NCI-H446 (cell line): Measurements from ENCODE around the gene NUP50.

Experiments
- DNase-seq, 2 experiments: peaks; one replicate each; lab custom pipeline; 2025; lab: John Stamatoyannopoulos, UW

Gene NUP50

DNA sequence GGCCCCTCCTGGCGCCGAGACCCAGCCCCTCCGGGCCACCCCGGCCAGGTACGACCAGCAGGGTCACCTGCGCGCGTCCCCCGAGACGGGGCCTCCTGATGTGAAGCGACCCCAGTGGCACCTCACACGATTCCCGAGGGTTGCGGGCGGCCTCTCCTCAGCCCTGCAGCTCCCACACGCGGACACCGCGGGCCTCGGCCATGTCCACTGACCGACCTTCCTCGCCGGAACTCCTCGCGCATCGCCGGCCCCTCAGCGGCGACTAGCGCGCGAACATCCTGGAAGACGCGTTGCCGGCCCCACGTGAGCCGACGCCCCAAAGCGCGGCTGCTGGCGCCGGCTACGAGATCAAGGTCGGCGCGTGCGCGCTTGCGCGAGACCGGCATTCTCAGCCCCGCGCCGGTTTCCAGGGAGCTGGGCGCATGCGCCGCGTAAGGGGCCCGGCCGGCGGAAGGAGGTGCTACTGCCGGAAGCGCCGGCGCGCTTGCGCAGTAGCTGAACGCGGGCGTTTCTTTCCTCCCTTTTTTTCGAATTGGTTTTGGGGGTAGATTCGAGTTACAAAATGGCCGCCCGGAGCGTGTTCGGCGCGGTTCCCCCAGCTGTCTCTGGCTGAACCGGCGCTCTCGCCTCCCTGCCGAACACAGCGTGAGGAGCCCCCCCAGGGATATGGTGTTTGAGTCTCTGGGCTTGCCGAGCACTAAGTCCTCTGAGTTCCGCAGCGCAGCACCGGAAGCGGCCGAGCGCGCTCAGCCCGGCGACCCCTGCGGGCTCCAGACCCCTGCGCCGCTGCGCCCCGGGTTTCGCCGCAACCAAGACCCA, at the start of gene NUP50:
Gene NUP50 (plus strand): TSS at position 475 of the 819 bp plus-strand sequence. CDS start 4,253 bp downstream, outside the sequence.
- peak; percentile 95 to 97 for DNase-seq

GRCh38 chr22:45120440-45120839, 43.3 kb upstream of the NUP50 start:
- DNase-seq, result no peak

GRCh38 chr22:45120931-45121330, 42.8 kb upstream of the NUP50 start:
- DNase-seq, result no peak

- DNase-seq, result no peak
Measured at GRCh38 chr22:45124176-45124847, 39.4 kb upstream of the NUP50 start.

DNA sequence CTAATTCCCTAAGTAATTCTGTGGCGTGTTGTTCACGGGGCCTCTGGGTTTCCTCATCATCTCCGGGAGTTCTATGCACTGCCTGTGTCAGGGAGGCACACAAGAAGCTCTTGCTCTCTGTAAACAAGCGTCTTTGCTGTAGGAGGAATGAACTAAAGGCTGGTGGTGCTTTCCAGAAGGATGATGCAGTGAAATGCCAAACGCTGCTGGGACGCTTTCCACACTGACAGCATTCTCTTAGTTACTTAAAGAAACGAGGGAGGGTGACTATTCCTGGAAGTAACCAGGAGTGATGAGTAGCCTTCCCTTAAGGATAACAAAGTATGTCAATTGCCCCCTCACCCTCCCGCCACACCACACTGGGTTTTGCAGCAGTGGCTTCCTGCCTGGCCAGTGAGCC, 38.5 kb upstream of the NUP50 start:
- DNase-seq, result no peak

DNA sequence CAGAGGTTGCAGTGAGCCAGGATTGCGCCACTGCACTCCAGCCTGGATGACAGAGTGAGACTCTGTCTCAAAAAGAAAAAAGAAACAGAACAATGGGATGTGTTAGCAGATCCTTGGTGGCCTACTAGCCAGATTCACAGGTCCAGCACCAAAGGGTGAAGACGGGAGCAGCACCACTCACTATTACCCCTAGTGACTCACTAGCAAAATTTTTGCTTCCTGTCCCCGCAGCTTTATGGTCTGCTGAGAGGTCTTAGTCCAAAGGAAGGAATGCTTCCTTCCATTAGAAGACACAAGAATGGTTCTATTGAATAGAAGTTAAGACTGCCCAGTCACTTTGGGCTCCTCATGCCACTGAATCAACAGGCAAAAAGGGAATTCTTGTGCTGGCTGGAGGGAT, 35.9 kb upstream of the NUP50 start:
- no peak for DNase-seq

GRCh38 chr22:45129703-45130524, 33.8 kb upstream of the NUP50 start:
- no peak for DNase-seq

DNA sequence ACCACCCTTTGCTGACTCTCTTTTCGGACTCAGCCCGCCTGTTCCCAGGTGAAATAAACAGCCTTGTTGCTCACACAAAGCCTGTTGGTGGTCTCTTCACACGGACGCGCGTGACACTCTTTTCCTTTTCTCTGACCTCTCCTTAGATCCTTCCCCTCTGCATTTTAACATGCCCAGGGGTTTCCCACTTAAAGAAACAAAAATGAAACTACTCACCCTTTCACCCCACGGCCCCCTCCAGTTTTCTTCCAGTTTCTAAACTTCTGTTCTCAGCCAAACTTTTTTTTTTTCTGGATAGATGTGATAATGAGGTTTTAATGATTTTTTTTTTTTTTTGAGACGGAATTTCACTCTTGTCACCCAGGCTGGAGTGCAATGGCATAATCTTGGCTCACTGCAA, 32.8 kb upstream of the NUP50 start:
- no peak for DNase-seq

GRCh38 chr22:45131749-45132148, 32.0 kb upstream of the NUP50 start:
- DNase-seq, result no peak

- no peak for DNase-seq
Measured at GRCh38 chr22:45134313-45134712, 29.4 kb upstream of the NUP50 start.

DNA sequence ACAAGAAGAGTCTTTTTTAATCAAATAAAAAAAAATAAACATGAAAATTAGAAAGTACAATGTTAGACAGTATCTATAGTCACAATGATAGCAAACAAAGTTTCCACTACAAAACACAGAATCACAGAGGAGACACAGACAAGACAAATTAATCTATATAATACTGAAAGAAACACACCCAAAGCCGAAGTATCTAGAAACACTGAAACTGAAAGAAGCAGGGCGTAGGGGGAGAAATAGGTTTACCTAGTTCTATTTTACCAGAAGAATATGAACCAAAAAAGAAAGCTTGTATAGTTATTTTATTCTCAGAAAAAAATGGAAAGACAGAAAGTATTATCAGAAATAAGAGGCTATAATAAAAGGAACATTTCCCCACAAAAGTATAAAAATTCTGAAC, 27.1 kb upstream of the NUP50 start:
- no peak for DNase-seq

DNA sequence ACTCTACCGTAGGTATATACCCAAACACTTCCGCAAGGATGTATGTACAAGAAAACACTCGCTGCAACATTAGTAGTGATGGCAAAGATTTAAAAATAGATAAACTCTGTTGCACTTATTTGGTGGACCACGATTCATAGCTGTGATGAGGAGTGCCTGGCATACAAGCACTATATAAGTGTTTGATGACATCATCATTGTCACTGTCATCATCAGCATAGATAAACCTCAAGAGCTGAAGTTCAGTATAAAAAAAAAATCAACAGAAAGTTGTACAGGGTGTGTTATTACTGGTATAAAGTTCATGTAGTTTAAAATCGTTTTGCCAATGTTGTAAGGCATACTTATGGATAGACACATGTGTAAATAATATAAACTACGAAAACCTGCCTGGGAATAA, 24.0 kb upstream of the NUP50 start:
- no peak for DNase-seq

DNA sequence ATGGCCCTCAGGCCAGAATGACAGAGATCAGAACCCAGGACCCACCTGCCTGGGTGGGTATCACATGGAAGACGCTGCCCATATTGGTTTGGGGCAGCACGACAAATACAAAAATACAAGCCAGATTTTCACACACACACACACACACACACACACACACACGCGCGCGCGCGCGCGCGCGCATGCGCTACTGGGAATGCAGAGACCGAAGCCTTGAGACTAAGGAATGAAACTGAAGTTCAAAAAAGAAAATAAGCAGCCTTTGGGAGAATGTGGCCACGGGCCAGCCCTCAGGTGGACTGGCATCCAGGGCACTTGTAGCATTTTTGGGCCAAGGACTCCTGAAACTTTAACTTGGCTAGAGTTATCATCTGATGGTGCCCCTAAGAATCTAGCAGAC, 21.3 kb upstream of the NUP50 start:
- no peak for DNase-seq

DNA sequence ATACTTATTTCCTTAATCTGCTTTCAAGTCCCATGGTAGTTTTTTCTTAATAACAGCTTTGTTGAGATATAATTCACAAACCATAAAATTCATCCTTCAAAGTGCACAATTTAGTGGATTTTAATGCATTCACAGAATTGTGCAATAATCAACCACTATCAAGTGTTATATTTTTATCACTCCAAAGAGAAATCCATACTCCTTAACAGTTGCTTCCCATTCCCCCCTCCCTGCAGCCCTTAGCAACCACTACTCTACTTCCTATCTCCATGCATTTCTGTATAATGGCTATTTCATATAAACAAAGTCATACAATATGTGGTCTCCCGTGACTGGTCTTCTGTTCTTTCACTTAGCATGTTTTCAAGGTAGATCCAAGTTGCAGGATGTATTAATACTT, 18.8 kb upstream of the NUP50 start:
- no peak for DNase-seq

- DNase-seq, result no peak
Measured at GRCh38 chr22:45149671-45150070, 14.1 kb upstream of the NUP50 start.

- no peak for DNase-seq
Measured at GRCh38 chr22:45150139-45150538, 13.6 kb upstream of the NUP50 start.

DNA sequence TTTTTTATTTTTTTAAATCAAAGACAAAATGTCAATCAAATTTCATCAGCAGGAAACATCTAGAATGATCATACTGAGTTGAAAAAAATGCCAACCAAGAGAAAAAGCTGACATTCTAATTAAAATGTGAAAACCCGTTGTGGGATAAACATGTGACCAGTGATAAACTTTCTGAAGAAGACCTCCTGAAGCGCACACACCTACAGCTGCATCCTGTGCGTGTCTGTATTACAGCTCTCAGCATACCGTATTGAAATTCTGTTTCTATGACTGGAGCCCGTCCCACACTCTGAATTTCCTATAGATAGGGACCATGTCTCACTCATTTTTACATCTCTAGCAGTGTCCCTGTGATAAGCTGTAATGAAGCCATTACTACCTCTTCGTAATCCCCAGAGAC, 12.2 kb upstream of the NUP50 start:
- no peak for DNase-seq

DNA sequence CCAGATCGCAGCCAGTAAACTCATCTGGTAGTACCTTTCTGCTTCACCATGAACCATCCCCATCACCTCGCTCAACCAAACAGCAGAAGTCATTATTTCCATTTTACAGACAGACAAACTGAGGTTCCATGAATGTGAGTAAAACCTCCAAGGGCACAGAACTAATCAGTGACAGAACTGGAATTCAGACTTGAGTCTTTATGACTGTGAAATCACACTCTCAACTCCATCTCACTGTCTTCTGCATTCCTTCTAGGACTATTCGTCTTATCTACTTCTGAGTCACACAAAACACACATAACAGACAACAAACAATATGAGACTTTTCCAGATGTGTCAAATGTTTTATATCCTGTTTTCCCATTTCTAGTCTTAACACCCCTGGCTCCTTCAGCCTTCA, 9.3 kb upstream of the NUP50 start:
- no peak for DNase-seq

GRCh38 chr22:45155050-45155840, 8.5 kb upstream of the NUP50 start:
- DNase-seq, result no peak

- DNase-seq, result no peak
Measured at GRCh38 chr22:45157907-45158306, 5.8 kb upstream of the NUP50 start.

DNA sequence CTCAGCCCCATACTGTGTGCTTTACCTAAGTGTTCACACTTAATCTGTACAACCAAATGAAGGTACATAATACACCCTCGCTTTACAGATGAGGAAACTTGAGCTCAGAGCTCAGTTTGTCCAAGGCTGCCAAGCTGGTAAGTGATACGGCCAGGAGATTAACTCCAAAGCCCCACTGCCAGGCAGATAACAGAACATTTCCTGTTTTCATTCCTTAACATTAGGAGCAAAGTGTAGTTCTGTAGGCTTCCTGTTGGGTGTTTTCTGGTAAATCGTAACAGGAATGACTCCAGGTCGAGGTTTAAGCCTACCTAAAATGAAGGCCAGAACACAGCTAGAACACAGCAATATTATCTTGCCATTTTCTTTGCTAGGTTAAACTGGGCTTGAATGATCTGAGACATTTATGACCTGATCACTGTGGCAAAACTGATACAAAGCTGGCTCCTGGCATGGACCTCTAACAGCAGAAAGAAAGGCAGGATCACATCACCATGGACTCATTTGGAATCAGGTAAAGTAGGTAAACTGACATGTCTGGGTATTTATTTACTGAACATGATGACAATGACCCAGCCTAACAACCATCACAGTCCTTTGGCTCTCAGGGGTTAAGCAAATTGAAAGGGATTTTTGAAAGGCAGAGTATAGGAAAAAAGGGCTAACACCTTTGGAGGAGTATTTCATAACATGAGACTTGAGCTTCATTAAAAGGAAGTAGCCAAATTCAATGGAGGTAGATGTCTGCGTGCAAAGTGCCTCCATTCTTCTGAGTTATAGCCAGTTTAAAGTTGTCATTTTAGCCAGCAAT, 3.9 kb upstream of the NUP50 start:
- no peak for DNase-seq
